GM12873 (cell line): ENCODE measurements around the gene ATXN3L.

Experiments used
- TF ChIP-seq, protein P1 (sequence below): IDR thresholded peaks from 2 replicates; pipeline ENCODE4 v1.5.1; 2012; ENCODE audit warnings: low read depth, mild to moderate bottlenecking, moderate library complexity, low read length, control low read depth; ENCODE audit not compliant: insufficient read depth; ENCODE audit errors: missing control alignments

ATXN3L gene

DNA sequence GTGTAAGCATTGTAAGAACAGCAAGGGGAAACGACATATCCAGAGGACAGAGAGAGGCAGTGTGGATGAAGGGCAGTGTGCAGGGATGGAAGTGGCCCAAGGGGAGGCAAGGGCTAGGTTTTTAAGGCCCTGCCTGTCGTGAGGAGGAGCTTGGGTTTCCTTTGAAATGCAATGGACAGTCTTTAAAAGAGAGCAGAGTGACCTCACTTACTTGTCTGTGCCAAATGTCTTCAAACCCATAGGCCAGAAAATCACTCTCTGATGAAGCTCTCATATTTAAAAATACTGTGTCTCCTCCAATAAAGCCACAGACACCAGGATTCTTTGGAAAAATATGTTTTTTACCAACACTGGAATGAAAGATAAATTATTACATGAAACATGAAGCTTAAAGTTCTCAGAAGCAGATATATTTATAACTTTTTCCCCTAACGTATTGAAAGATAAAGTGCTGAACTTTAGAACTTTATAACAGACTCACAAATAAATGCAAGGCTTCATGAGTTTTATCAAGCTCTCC is 19.2 kb upstream of the ATXN3L start:
- TF ChIP-seq, protein P1, sequence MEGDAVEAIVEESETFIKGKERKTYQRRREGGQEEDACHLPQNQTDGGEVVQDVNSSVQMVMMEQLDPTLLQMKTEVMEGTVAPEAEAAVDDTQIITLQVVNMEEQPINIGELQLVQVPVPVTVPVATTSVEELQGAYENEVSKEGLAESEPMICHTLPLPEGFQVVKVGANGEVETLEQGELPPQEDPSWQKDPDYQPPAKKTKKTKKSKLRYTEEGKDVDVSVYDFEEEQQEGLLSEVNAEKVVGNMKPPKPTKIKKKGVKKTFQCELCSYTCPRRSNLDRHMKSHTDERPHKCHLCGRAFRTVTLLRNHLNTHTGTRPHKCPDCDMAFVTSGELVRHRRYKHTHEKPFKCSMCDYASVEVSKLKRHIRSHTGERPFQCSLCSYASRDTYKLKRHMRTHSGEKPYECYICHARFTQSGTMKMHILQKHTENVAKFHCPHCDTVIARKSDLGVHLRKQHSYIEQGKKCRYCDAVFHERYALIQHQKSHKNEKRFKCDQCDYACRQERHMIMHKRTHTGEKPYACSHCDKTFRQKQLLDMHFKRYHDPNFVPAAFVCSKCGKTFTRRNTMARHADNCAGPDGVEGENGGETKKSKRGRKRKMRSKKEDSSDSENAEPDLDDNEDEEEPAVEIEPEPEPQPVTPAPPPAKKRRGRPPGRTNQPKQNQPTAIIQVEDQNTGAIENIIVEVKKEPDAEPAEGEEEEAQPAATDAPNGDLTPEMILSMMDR = no peak

DNA sequence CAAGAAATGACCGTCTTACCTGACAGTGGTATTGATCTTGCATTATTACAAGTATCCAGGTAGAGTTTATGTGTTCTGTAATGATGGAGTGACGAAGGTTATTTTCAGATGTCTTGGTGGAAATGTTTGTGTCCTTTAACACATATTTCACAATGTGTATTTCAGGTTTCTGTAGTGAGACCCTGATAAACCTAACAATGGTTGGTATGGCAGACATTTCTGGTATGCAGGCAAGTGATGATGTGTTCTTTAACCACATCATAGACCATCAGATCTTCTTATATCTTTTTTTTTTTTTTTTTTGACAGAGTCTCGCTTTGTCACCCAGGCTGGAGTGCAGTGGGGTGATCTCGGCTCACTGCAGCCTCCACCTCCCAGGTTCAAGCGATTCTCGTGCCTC is 14.6 kb upstream of the ATXN3L start:
- TF ChIP-seq, protein P1 = no peak

DNA sequence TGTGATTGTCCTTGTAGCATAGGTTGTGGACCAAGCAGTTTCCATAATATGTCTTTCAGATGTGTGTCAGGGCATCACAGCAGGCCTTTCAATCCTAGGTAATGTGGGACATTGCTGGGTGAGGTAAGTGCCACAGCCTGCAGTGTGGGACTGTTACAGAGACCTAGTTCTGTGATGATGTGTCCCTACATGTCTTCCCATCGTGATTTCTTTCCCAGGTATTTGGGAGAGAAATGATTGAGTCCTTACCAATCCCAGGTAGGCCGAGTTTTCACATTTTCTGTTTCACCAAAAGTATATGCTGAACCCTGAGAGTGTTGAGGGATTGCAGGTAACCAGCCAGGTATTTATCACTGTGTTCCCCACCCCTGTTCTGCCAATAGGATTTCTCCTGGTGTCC is 10.6 kb upstream of the ATXN3L start:
- TF ChIP-seq, protein P1 = no peak

DNA sequence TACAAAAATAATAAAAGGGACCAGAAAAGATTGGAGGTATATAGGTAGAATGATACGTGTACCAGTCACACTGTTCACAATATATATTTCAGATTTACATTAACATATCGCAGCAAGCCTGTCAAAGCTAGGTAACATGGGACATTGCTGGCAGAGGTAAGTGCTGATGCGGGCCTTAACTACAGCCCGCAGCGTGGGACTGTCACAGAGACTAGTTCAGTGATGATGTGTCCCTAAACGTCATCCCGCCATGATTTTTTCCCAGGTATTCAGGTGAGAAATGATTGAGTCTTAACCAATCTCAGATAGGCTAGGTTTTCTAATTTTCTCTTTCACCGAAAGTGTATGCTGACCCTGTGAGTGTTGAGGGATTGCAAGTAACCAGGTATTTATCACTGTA is 7.8 kb upstream of the ATXN3L start:
- TF ChIP-seq, protein P1 = no peak

DNA sequence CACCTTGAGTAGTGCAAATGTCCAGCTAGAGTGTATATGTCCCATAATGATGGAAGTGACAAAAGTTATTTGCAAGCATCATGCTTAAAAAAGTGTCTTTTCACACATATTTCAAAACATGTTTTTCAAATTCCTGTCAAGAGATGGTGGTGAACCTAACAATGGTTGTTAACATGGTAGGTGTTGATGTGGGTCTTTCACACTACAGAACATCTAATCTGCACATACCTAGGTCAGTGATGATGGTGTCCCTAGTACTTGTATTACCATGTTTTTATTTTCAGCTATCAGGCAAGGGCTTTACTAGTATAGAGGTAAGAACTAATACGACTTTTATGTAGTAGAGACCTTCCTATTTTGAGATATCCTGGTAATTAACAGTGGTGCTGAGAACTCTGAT is 3.4 kb upstream of the ATXN3L start:
- TF ChIP-seq, protein P1 = no peak

DNA sequence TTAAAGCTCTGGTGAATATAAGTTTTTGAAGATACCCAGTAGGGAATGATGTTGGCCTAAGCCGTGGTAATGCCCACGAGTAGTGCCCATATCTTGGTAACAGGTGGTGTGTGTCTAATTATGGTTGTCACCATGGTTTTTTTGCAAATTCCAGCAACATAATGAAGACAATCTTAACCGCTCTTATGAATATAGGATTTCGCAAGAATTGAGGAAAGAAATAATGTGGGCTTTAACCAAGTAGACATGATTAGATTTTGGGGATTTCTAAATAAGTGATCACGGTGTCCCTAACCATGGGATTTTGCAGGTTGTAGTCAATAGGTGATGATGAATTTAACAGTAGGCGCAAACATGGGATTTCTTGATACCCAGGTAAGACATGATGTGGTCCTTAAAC is 2.5 kb downstream of the ATXN3L start:
- TF ChIP-seq, protein P1 = no peak

DNA sequence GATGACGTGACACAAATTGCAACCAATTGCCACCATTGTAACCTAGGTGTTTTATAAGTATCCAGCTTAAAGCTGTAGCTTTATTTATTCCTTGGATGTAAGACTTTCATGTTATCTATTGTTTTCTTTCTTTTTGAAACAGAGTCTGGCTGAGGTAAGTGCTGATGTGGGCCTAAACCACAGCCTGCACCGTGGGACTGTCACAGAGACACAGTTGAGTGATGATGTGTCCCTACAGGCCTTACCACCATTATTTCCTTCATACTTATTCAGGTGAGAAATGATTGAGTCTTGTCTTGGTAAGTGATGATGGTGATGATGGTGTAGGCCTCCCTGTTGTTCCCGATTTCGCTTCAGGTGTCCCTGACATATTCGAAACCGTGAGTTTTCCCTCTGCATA is 8.3 kb downstream of the ATXN3L start:
- TF ChIP-seq, protein P1 = no peak

DNA sequence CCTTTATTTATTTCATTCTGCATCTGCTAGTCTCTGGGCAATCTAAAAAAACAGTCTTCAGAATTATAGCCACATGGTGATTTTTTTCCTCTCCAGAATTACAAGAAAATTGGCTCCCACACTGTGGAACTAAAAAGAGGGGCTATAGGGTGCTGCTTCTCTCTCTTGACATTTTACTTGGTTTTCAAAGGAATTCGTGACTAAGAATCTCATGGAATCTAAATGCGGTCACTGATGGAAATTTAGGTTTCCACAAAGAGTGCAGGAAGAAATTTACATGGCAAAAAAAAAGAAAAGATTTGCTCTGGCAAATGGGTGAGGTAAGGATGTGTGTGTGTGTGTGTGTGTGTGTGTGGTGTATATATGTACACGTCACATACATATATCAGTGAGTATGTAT is 10.2 kb downstream of the ATXN3L start:
- TF ChIP-seq, protein P1 = no peak
